GM13977 (cell line): ENCODE results near the gene HES2.

Experiments used
- DNase-seq: peaks from one replicate; pipeline ENCODE4 v3.0.0; 2012; ENCODE audit warnings: low spot score
- CTCF ChIP-seq: IDR thresholded peaks from 2 replicates; pipeline ENCODE4 v1.5.1; 2012; ENCODE audit warnings: mild to moderate bottlenecking, control low read depth; ENCODE audit not compliant: insufficient read depth; ENCODE audit errors: extremely low read depth, missing control alignments
- in situ Hi-C: fragments of 300-500 bp; cut with MboI; formaldehyde crosslinking; loops from one replicate; pipeline ENCODE4 v1.12.0; 2022; ENCODE audit warnings: low sequenced_read_pairs, low pct_unique_long_range_greater_than_20kb, mixed read lengths, inconsistent platforms; ENCODE audit not compliant: unreplicated experiment

HES2 gene

GRCh38 chr1:6419804-6420453, at the start of gene HES2:
Gene HES2 (minus strand): TSS chr1:6419919. CDS start chr1:6419820, 99 bp downstream.
- no peak for TF ChIP-seq CTCF
- in situ Hi-C loops = loop anchor here (10.0 kb wide), 1 partner anchor 55 kb away; no protein-coding TSS in a partner anchor
- DNase-seq = peak; percentile 80

GRCh38 chr1:6468729-6469461, 49.2 kb upstream of the HES2 start:
- no peak for DNase-seq
- in situ Hi-C loops = no loop called here
- TF ChIP-seq CTCF = no peak

- TF ChIP-seq CTCF = no peak
- DNase-seq = no peak
- in situ Hi-C loops = no loop called here
Observed at GRCh38 chr1:6467744-6468688, 48.3 kb upstream of the HES2 start.

GRCh38 chr1:6467224-6467623, 47.5 kb upstream of the HES2 start:
- DNase-seq = no peak
- in situ Hi-C loops = no loop called here
- TF ChIP-seq CTCF = no peak

- in situ Hi-C loops = no loop called here
- no peak for TF ChIP-seq CTCF
- no peak for DNase-seq
Observed at GRCh38 chr1:6466751-6467150, 47.0 kb upstream of the HES2 start.

GRCh38 chr1:6466023-6466422, 46.3 kb upstream of the HES2 start, which contains the start of gene TNFRSF25:
Gene TNFRSF25 (minus strand): TSS chr1:6466173. CDS start chr1:6466107, 66 bp downstream.
- no peak for DNase-seq
- in situ Hi-C loops = no loop called here
- TF ChIP-seq CTCF = no peak
